ENCODE data around the gene EFNA3. TPM values are rescaled to one million over a fixed set of nuclear protein-coding genes. Genes with fewer than 3 reads are reported as not detected.

The EFNA3 gene
- total RNA-seq, 1 experiment from 2014 or later = 12.5 TPM

GRCh38 chr1:155134880-155135414 is 56.3 kb downstream of the EFNA3 start:
- peaks cover 24% of the 10 kb centered on the region for H3K4me1 Mint-ChIP-seq
- H3K9me3 Mint-ChIP-seq = no peaks in the 10 kb centered on the region
- peak overlapping the region; percentile 92 for H3K27ac Mint-ChIP-seq
- H3K36me3 Mint-ChIP-seq = peaks cover 24% of the 10 kb centered on the region
- H3K4me3 Mint-ChIP-seq = peak overlapping the region; percentile 96
- peak; percentile 7 for ATAC-seq
- CTCF ChIA-PET = interaction anchor here (1.0 to 4.5 kb wide), 8 partner anchors 10 to 117 kb away, joined by 3 to 66 read pairs (median 12); partner anchors contain the start of gene KRTCAP2
- no peak for TF ChIP-seq CBFB (CRISPR knock-in tag; IDR thresholded peaks at IDR 0.05; ENCODE audit: low read depth)
- TF ChIP-seq, protein P1, sequence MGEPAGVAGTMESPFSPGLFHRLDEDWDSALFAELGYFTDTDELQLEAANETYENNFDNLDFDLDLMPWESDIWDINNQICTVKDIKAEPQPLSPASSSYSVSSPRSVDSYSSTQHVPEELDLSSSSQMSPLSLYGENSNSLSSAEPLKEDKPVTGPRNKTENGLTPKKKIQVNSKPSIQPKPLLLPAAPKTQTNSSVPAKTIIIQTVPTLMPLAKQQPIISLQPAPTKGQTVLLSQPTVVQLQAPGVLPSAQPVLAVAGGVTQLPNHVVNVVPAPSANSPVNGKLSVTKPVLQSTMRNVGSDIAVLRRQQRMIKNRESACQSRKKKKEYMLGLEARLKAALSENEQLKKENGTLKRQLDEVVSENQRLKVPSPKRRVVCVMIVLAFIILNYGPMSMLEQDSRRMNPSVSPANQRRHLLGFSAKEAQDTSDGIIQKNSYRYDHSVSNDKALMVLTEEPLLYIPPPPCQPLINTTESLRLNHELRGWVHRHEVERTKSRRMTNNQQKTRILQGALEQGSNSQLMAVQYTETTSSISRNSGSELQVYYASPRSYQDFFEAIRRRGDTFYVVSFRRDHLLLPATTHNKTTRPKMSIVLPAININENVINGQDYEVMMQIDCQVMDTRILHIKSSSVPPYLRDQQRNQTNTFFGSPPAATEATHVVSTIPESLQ (CRISPR knock-in tag; IDR thresholded peaks at IDR 0.05) = no peak
- 0 out of 2 replicates have a peak, but pooled peaks have one; percentile 8 for TF ChIP-seq GABPB1 (CRISPR knock-in tag; IDR thresholded peaks at IDR 0.05)
- peak; percentile 12; the same call in 1 of the 2 replicates for TF ChIP-seq CREM (CRISPR knock-in tag; IDR thresholded peaks at IDR 0.05)
- TF ChIP-seq ZNF512 (CRISPR knock-in tag; IDR thresholded peaks at IDR 0.05; ENCODE audit: borderline replicate concordance) = no peak
- no peak for TF ChIP-seq NR3C1 (CRISPR knock-in tag; conservative IDR thresholded peaks at IDR 0.05; ENCODE audit: low read depth)
- no peak for TF ChIP-seq ZSCAN18 (CRISPR knock-in tag; IDR thresholded peaks at IDR 0.05)
- DNase-seq (ENCODE audit: low spot score) = peak; percentile 50
- no peaks in the 10 kb centered on the region; the same call in 1 of the 2 replicates for H3K27me3 Mint-ChIP-seq (ENCODE audit: low read depth)
- POLR2A ChIA-PET = interaction anchor here (0.5 to 0.9 kb wide), 4 partner anchors 10 to 161 kb away, joined by 4 to 5 read pairs (median 4); no protein-coding TSS in a partner anchor

- POLR2A ChIA-PET = interaction anchor here (0.6 to 1.1 kb wide), 6 partner anchors 11 to 1141 kb away, joined by 3 to 5 read pairs (median 4); no protein-coding TSS in a partner anchor
- CTCF ChIA-PET = interaction anchor here (1.0 to 4.5 kb wide), 9 partner anchors 10 to 116 kb away, joined by 3 to 66 read pairs (median 11); partner anchors contain the start of gene KRTCAP2
- H3K9me3 Mint-ChIP-seq = no peaks in the 10 kb centered on the region
- TF ChIP-seq JAZF1 (CRISPR knock-in tag; IDR thresholded peaks at IDR 0.05) (no peak), CBFB (CRISPR knock-in tag; IDR thresholded peaks at IDR 0.05; ENCODE audit: low read depth) (0 out of 2 replicates have a peak, but pooled peaks have one; percentile 64), CREM (CRISPR knock-in tag; IDR thresholded peaks at IDR 0.05) (0 out of 2 replicates have a peak, but pooled peaks have one; percentile 68), TEAD1 (CRISPR knock-in tag; IDR thresholded peaks at IDR 0.05) (peak; percentile 20; the same call in 1 of the 2 replicates), USF2 (CRISPR knock-in tag; IDR thresholded peaks at IDR 0.05) (0 out of 2 replicates have a peak, but pooled peaks have one; percentile 10), FOXP1 (CRISPR knock-in tag; IDR thresholded peaks at IDR 0.05; ENCODE audit: borderline replicate concordance) (0 out of 2 replicates have a peak, but pooled peaks have one; percentile 54), MYBL2 (CRISPR knock-in tag; IDR thresholded peaks at IDR 0.05) (0 out of 2 replicates have a peak, but pooled peaks have one; percentile 31), SOX15 (CRISPR knock-in tag; IDR thresholded peaks at IDR 0.05) (no peak), E2F5 (CRISPR knock-in tag; IDR thresholded peaks at IDR 0.05) (peak; percentile 62), ZNF138 (CRISPR knock-in tag; conservative IDR thresholded peaks at IDR 0.05) (no peak), ETV6 (CRISPR knock-in tag; IDR thresholded peaks at IDR 0.05) (peak; percentile 82), IRF1 (CRISPR knock-in tag; IDR thresholded peaks at IDR 0.05) (no peak; the same call in 1 of the 2 replicates), TP53 (CRISPR knock-in tag; IDR thresholded peaks at IDR 0.05) (peak; percentile 91), ZNF232 (CRISPR knock-in tag; IDR thresholded peaks at IDR 0.05) (peak; percentile 85; the same call in 1 of the 2 replicates), ZSCAN18 (CRISPR knock-in tag; IDR thresholded peaks at IDR 0.05) (no peak), ZBTB21 (CRISPR knock-in tag; IDR thresholded peaks at IDR 0.05; ENCODE audit: borderline replicate concordance) (0 out of 2 replicates have a peak, but pooled peaks have one; percentile 29)
- TF ChIP-seq, protein P2, sequence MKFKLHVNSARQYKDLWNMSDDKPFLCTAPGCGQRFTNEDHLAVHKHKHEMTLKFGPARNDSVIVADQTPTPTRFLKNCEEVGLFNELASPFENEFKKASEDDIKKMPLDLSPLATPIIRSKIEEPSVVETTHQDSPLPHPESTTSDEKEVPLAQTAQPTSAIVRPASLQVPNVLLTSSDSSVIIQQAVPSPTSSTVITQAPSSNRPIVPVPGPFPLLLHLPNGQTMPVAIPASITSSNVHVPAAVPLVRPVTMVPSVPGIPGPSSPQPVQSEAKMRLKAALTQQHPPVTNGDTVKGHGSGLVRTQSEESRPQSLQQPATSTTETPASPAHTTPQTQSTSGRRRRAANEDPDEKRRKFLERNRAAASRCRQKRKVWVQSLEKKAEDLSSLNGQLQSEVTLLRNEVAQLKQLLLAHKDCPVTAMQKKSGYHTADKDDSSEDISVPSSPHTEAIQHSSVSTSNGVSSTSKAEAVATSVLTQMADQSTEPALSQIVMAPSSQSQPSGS (CRISPR knock-in tag; IDR thresholded peaks at IDR 0.05; ENCODE audit: borderline replicate concordance, low read depth) = no peak
These were observed 56.9 kb downstream of the EFNA3 start, which contains the start of gene SLC50A1 for GRCh38 chr1:155135415-155136028. TSS of gene SLC50A1 (plus strand) at chr1:155135852. CDS start at chr1:155135912, 60 bp downstream.

More at GRCh38 chr1:155135415-155136028, 56.9 kb downstream of the EFNA3 start, which contains the start of gene SLC50A1:
- DNase-seq (ENCODE audit: low spot score) (peak; percentile 97), ATAC-seq (peak; percentile 87)
- peak within 1 kb of the TSS; percentile 96 for H3K27ac Mint-ChIP-seq
- peaks cover 21% of the 10 kb centered on the region for H3K4me1 Mint-ChIP-seq
- peaks cover under 1% of the 10 kb centered on the region; the same call in 1 of the 2 replicates for H3K27me3 Mint-ChIP-seq (ENCODE audit: low read depth)
- peak within 1 kb of the TSS; percentile 96 for H3K4me3 Mint-ChIP-seq
- H3K36me3 Mint-ChIP-seq = peaks cover 24% of the 10 kb centered on the region
